Lower leg skin (tissue), 3 donors: ENCODE results near the gene POLR1F.

ENCODE experiments used
- CTCF ChIP-seq, 3 donors: fragments of 450-650 bp; IDR thresholded peaks; one replicate each; pipeline ENCODE4 v1.5.1; 2016; ENCODE audit warnings: antibody characterized with exemption in 3 of 3, mild to moderate bottlenecking in 3 of 3, moderate library complexity in 2 of 3
- POLR2A ChIP-seq, 2 donors: fragments of 450-650 bp; IDR thresholded peaks; one replicate each; pipeline ENCODE4 v1.6.1; 2016 to 2017; ENCODE audit warnings: antibody characterized with exemption in 2 of 2, mild to moderate bottlenecking in 1 of 2, moderate library complexity in 1 of 2

- TF ChIP-seq CTCF (IDR thresholded peaks at IDR 0.05) (no peak), POLR2A (IDR thresholded peaks at IDR 0.05) (no peak)
Observed at GRCh38 chr7:19701471-19701870, 7.4 kb downstream of the POLR1F start.
